Loucy (cell line): ENCODE results near the gene POLA1.

Experiments used
- CTCF ChIP-seq: fragments of 200-600 bp; sonication (generic); conservative IDR thresholded peaks from 2 replicates; pipeline ENCODE4 v1.5.1; 2014; ENCODE audit warnings: mild to moderate bottlenecking, antibody characterized with exemption, low read length
- EZH2phosphoT487 ChIP-seq: fragments of 200-600 bp; IDR thresholded peaks from 2 replicates; pipeline ENCODE4 v1.6.1; 2018; ENCODE audit warnings: antibody characterized with exemption, mild to moderate bottlenecking, moderate library complexity, borderline replicate concordance

GRCh38 chrX:25043192-25043591 is 349.5 kb downstream of the POLA1 start:
- TF ChIP-seq CTCF = no peak
- no peak for TF ChIP-seq EZH2phosphoT487
